GM23338 (cell line): ENCODE data around the gene INPPL1. TPM values are rescaled to one million over a fixed set of nuclear protein-coding genes. Genes with fewer than 3 reads are reported as not detected.
"Not testable (repeated sequence)": the region's sequence is repeated elsewhere in the genome, so short reads cannot be mapped to it uniquely, and the experiment has no call there.

ENCODE experiments used
- ATAC-seq: fragments of 200-7000 bp; cut with Tn5 transposase; 3 replicates; pipeline ENCODE4 v1.9.1; 2020
- DNase-seq: peaks from one replicate; pipeline ENCODE4 v3.0.0-alpha.2; 2015; ENCODE audit warnings: low spot score
- H2AFZ ChIP-seq: fragments of 200-600 bp; sonication (generic); 2 replicates; pipeline ENCODE4 v1.8.0; 2016; ENCODE audit warnings: antibody characterized with exemption, mild to moderate bottlenecking, moderate library complexity
- H3F3A ChIP-seq: fragments of 200-600 bp; sonication (generic); replicated peaks from 2 replicates; pipeline ENCODE4 v1.8.0; 2017; ENCODE audit warnings: antibody characterized with exemption, mixed run types, low read depth
- H3K27ac ChIP-seq: fragments of 200-600 bp; sonication (generic); 2 replicates; pipeline ENCODE4 v1.6.1; 2016; ENCODE audit warnings: low read depth
- H3K27me3 ChIP-seq: fragments of 200-600 bp; sonication (generic); 2 replicates; pipeline ENCODE4 v1.8.0; 2016; ENCODE audit warnings: mild to moderate bottlenecking, mixed run types, moderate library complexity; ENCODE audit not compliant: insufficient read depth
- H3K36me3 ChIP-seq: fragments of 200-600 bp; sonication (generic); 2 replicates; pipeline ENCODE4 v1.8.0; 2016; ENCODE audit warnings: mild to moderate bottlenecking; ENCODE audit not compliant: insufficient read depth
- H3K4me1 ChIP-seq: fragments of 200-600 bp; sonication (generic); 2 replicates; pipeline ENCODE4 v1.8.0; 2016; ENCODE audit warnings: mild to moderate bottlenecking, moderate library complexity; ENCODE audit not compliant: insufficient read depth
- H3K4me2 ChIP-seq: fragments of 200-600 bp; sonication (generic); 2 replicates; pipeline ENCODE4 v1.7.1; 2017; ENCODE audit warnings: mixed run types
- H3K4me3 ChIP-seq: fragments of 200-600 bp; sonication (generic); 2 replicates; pipeline ENCODE4 v1.6.1; 2016; ENCODE audit warnings: mixed run types
- H3K79me2 ChIP-seq: fragments of 200-600 bp; sonication (generic); replicated peaks from 2 replicates; pipeline ENCODE4 v1.8.0; 2017; ENCODE audit warnings: mild to moderate bottlenecking; ENCODE audit not compliant: insufficient read depth
- H3K9me2 ChIP-seq: fragments of 200-600 bp; sonication (generic); 2 replicates; pipeline ENCODE4 v1.8.0; 2017; ENCODE audit not compliant: insufficient read depth
- H4K20me1 ChIP-seq: fragments of 200-600 bp; sonication (generic); replicated peaks from 2 replicates; pipeline ENCODE4 v1.8.0; 2017; ENCODE audit warnings: mild to moderate bottlenecking; ENCODE audit not compliant: insufficient read depth
- H3K27ac Mint-ChIP-seq: 2 replicates; pipeline ENCODE4 v1.8.0; 2020; ENCODE audit warnings: inconsistent platforms, mild to moderate bottlenecking, moderate library complexity, mixed read lengths
- H3K27me3 Mint-ChIP-seq: 3 replicates; pipeline ENCODE4 v1.8.0; 2022; ENCODE audit warnings: low read depth, mild to moderate bottlenecking, moderate library complexity, mixed read lengths, inconsistent platforms; ENCODE audit not compliant: insufficient read depth, poor library complexity
- H3K36me3 Mint-ChIP-seq: 3 replicates; pipeline ENCODE4 v1.8.0; 2021; ENCODE audit warnings: low read depth, mild to moderate bottlenecking, inconsistent platforms, moderate library complexity, mixed read lengths
- H3K4me1 Mint-ChIP-seq: 3 replicates; pipeline ENCODE4 v1.8.0; 2020; ENCODE audit warnings: mild to moderate bottlenecking, inconsistent platforms, mixed read lengths
- H3K4me3 Mint-ChIP-seq: 3 replicates; pipeline ENCODE4 v1.8.0; 2021; ENCODE audit warnings: moderate library complexity, mild to moderate bottlenecking, inconsistent platforms, mixed read lengths
- H3K9me3 Mint-ChIP-seq: 3 replicates; pipeline ENCODE4 v1.8.0; 2020; ENCODE audit warnings: moderate library complexity, mild to moderate bottlenecking, inconsistent platforms, mixed read lengths
- CTCF ChIP-seq, 2 experiments: fragments of 200-600 bp in 1 of 2; sonication (generic) in 1 of 2; conservative IDR thresholded peaks; 2 replicates each; pipeline versions ENCODE4 v1.5.1 to v1.6.1; 2016 to 2017; ENCODE audit warnings: antibody characterized with exemption in 2 of 2, low read depth in 2 of 2, mild to moderate bottlenecking in 2 of 2, moderate library complexity in 1 of 2
- POLR2AphosphoS5 ChIP-seq: IDR thresholded peaks from 2 replicates; pipeline ENCODE4 v1.6.1; 2016; ENCODE audit warnings: antibody characterized with exemption, low read depth
- ZNF331 ChIP-seq: fragments of 250-450 bp; sonication (Bioruptor Pico); IDR thresholded peaks from 2 replicates; pipeline ENCODE4 v1.5.0; 2020; ENCODE audit warnings: low read depth, mild to moderate bottlenecking, moderate library complexity
- polyA plus RNA-seq: library from polyadenylated mRNA; unstranded; fragments of >200 nt; fragmentation: Nextera tagmentation; extraction: Ambion mirVana; gene quantifications from 2 replicates; pipeline ENCODE4 v1.2.1, GENCODE V29; 2016
- total RNA-seq: library from RNA; depleted of rRNA; stranded (reverse); fragments of >200 nt; shearing (Covaris generic); gene quantifications from 2 replicates; pipeline ENCODE4 v1.2.3, GENCODE V29; 2014

Gene INPPL1
- total and polyA plus RNA-seq, 2 experiments from 2014 or later: 21.5 to 54.7 TPM

GRCh38 chr11:72179804-72180396, 44.7 kb upstream of the INPPL1 start:
- no peak overlapping the region for H3K27ac Mint-ChIP-seq
- no peaks in the 10 kb centered on the region for H3K9me2 ChIP-seq
- H3K27me3 Mint-ChIP-seq: peaks cover 3% of the 10 kb centered on the region
- H3K4me1 ChIP-seq: no peaks in the 10 kb centered on the region
- ATAC-seq (no peak), DNase-seq (no peak)
- TF ChIP-seq POLR2AphosphoS5 (no peak), ZNF331 (CRISPR knock-in tag) (no peak), CTCF (conservative IDR thresholded peaks at IDR 0.05; ENCODE audit: low read depth in 2 of 2) (no peak)
- H3K4me3 ChIP-seq: no peak overlapping the region
- H2AFZ ChIP-seq: no peak overlapping the region
- no peaks in the 10 kb centered on the region for H3K9me3 Mint-ChIP-seq
- H3F3A ChIP-seq: no peaks in the 10 kb centered on the region
- no peaks in the 10 kb centered on the region for H3K27me3 ChIP-seq
- peaks cover 2% of the 10 kb centered on the region for H3K4me1 Mint-ChIP-seq
- H3K36me3 ChIP-seq: no peaks in the 10 kb centered on the region
- H3K79me2 ChIP-seq: no peaks in the 10 kb centered on the region
- no peak overlapping the region for H3K4me2 ChIP-seq
- H4K20me1 ChIP-seq: no peaks in the 10 kb centered on the region
- H3K27ac ChIP-seq: no peak overlapping the region
- no peaks in the 10 kb centered on the region for H3K36me3 Mint-ChIP-seq
- no peak overlapping the region for H3K4me3 Mint-ChIP-seq

- not testable (repeated sequence) for H3K9me3 Mint-ChIP-seq, H3K4me2 ChIP-seq, H3K9me2 ChIP-seq, ATAC-seq, H4K20me1 ChIP-seq, H3K36me3 ChIP-seq, H3K4me1 ChIP-seq, H3K27me3 Mint-ChIP-seq, H3K27me3 ChIP-seq, H3K4me3 ChIP-seq, H3K36me3 Mint-ChIP-seq, DNase-seq, H3K79me2 ChIP-seq, H2AFZ ChIP-seq, H3F3A ChIP-seq, H3K4me3 Mint-ChIP-seq, H3K27ac ChIP-seq, H3K4me1 Mint-ChIP-seq
- peak overlapping the region; percentile 60; the same call in 1 of the 2 replicates for H3K27ac Mint-ChIP-seq
These were observed 43.5 kb upstream of the INPPL1 start for GRCh38 chr11:72180892-72181552.

GRCh38 chr11:72181553-72181958, 43.0 kb upstream of the INPPL1 start:
- not testable (repeated sequence) for H3K27me3 Mint-ChIP-seq, H3K36me3 ChIP-seq, H3K4me2 ChIP-seq, H2AFZ ChIP-seq, H3K4me3 Mint-ChIP-seq, H3K4me1 Mint-ChIP-seq, H3K27me3 ChIP-seq, H3K27ac Mint-ChIP-seq, H3K4me3 ChIP-seq, H3K27ac ChIP-seq, H4K20me1 ChIP-seq, H3K9me3 Mint-ChIP-seq, H3K9me2 ChIP-seq, H3F3A ChIP-seq, H3K36me3 Mint-ChIP-seq, H3K4me1 ChIP-seq, H3K79me2 ChIP-seq
- peak; percentile 32 for DNase-seq
- peak; percentile 84 for ATAC-seq
- peak; percentile 50 to 70 for TF ChIP-seq CTCF (conservative IDR thresholded peaks at IDR 0.05; ENCODE audit: low read depth in 2 of 2)
